DMS114 treated with DMSO at 0.1 percent for 48 hours (cell line): ENCODE data around the gene DNAJC5.

Experiments used
- DNase-seq: peaks from one replicate; lab custom pipeline; 2025; ENCODE audit not compliant: unreplicated experiment; lab: John Stamatoyannopoulos, UW

The DNAJC5 gene

GRCh38 chr20:63939061-63939935 lies 44.4 kb downstream of the DNAJC5 start:
- no peak for DNase-seq

- no peak for DNase-seq
Measured at GRCh38 chr20:63940071-63940471, 45.1 kb downstream of the DNAJC5 start.

DNA sequence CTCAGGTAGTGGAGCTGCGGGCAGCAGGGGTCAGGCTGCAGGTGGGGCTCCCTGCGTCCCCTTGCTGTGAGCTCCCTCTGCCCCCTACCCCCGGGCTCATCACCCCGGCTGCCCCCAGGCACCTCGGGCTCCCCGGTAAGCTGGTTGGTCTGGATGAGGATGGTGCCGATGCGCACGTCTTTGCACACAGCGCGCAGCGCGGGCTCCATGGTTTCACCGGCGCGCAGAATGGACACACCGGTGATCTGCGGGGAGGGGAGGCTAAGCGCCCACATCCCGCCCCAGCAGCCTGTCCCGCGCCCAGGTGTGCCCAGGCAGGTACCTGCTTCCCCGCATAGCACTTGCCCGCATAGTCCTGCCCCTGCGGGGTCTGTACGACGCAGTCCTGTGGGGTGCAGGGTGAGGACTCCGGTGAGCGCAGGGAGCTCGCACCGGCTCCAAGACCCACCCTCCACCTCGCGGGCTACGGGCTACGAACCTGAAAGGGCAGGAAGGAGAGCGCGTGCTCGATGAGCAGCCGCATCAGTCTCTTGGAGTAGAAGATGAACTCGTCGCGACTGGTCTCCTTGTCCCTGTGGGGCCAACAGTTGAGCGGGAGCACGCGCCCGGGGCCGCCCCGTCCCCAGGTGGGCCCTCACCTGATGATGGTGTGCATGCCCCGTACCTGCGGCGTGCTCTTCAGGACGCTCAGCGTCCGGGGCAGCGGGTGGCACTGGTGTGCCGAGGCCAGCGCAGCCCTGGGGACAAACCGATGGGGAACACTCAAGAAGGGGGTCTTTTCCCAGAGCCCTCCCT lies 45.7 kb downstream of the DNAJC5 start:
- no peak for DNase-seq

- no peak for DNase-seq
Measured at GRCh38 chr20:63941282-63942081, 46.6 kb downstream of the DNAJC5 start.

DNA sequence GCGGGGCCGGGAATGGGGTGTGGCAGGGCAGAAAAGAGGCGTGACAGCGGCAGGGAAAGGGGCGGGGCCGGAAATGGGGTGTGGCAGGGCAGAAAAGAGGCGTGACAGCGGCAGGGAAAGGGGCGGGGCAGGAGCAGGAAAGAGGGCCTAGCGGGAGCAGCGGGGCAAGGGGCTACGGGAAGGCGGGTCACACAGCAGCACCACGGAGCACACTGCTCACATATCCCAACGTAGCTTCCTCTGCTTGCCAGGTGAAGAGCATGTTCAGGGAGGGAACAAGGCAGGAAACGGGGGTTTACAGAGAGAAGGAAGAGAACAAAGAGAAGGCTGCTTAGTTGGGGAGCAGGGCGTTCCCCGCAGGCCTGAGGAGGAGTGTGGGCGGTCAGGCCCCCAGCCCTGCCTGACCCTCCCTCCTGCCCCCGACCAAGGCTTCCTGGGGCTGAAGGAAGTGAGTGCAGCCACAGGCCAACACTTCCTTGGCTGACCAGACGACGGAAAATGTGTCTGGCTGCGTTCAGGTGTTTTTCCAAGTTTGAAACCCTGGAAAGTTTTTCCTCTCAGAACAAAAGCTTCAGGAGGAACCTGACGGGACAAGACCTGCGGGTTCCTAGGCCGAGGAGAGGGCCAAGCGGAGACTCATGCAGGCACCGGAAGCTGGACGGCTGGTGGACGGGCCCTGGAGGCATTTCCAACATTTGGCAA lies 47.5 kb downstream of the DNAJC5 start:
- DNase-seq = no peak

- DNase-seq = no peak
Measured at GRCh38 chr20:63942969-63943807, 48.3 kb downstream of the DNAJC5 start.

GRCh38 chr20:63943808-63944077 lies 48.8 kb downstream of the DNAJC5 start:
- DNase-seq = no peak

DNA sequence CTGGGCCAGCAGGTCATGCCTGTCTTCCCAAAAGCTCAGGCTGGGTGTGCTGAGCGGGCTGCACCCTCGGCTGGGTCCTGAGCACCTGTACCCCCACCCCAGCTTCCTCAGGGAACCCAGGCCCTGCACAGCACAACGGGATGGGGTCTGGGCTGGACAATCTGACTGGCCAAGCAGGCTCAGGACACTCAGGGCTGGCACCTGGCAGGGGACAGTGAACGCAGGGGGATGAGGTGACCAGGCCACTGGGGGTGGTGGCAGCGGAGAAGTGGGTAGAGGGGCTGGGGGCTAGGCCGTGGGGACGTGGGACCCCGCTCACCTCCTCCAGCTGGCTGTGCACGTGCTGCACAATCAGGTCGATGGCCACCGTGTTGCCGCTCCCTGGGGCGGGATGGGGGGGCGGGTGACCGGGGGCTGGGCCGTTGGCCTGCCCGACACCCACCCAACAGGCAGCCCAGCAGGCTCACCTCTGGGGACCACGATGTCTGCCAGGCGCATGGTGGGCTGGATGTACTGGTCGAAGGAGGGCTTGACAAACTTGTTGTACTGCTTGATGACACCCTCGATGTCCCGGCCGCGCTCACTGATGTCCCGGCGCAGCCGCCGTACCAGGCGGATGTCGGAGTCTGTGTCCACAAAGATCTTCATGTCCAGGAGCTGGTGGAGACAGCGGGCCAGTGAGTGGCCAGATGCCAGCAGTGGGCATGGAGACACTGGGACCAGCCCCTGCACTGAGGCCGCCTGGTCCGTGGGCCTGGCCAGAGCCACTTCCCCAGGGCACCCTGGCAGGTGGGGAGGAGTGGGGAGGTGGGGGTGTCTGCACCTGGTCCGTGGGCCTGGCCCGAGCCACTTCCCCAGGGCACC lies 49.4 kb downstream of the DNAJC5 start:
- no peak for DNase-seq

DNA sequence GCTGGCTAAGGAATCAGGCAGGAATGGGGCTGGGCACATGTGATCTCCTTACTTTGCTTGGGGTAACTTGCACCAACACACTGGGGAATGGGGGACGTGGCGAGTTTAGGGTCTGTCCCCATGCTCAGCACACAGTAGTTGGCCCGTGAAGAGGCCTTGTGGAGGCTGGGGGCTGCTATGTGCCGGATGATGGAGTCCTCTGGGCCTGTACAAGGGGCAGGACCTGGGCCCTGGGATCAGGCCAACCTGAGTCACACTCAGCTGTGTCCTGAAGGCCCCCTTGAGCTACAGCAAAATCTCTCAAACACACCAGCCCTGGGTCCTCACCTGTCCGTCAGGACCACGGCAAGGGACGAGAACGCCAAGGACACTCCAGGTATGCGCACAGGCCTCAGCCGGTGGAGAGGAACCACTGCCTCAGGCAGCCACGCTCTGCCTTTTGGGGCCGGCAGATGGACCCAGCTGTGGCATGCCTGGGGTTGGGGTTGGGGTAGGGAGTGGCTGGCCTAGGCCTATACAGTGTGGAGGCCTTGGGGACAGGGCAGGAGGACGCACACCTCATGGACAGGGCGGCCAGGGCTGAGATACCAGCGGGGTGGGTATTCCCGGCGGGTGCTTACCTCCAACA lies 50.2 kb downstream of the DNAJC5 start:
- no peak for DNase-seq

GRCh38 chr20:63945921-63946920 lies 51.3 kb downstream of the DNAJC5 start:
- no peak for DNase-seq

GRCh38 chr20:63946986-63947637 lies 52.2 kb downstream of the DNAJC5 start:
- DNase-seq = no peak

- DNase-seq = no peak
Measured at GRCh38 chr20:63947638-63948456, 52.9 kb downstream of the DNAJC5 start.

DNA sequence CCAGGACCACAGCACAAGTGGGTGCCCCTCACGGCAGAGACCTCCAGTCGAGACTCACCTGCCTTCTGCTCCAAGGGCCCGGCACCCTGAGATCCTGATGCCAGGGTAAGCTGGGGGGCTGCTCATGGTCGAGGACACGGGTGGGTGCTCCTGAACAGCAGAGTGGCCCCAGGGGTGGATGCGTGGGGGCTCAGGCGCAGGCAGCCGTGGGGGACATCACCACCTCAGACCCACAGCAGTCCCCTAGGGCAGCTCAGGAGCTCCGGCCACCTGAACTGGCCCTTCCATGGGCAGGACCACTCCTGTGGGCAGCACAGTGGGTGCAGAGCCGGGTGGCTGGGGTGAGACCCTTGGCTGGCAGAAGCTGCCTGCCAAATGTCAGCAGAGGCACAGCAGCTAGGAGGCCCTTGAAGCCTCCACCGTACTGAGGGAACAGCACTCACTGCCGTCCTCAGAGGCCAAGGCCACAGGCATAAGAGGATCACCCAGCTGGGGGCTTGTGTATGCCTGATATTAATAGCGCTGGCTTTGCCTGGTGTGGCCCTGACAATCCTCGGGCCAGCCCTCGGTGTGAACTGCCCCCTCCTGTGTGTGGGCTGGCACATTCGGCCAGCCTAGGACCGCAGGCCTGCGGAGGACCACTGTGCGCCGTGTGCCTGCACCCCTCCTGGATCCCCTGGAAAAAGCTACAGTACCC lies 55.9 kb downstream of the DNAJC5 start:
- no peak for DNase-seq

DNA sequence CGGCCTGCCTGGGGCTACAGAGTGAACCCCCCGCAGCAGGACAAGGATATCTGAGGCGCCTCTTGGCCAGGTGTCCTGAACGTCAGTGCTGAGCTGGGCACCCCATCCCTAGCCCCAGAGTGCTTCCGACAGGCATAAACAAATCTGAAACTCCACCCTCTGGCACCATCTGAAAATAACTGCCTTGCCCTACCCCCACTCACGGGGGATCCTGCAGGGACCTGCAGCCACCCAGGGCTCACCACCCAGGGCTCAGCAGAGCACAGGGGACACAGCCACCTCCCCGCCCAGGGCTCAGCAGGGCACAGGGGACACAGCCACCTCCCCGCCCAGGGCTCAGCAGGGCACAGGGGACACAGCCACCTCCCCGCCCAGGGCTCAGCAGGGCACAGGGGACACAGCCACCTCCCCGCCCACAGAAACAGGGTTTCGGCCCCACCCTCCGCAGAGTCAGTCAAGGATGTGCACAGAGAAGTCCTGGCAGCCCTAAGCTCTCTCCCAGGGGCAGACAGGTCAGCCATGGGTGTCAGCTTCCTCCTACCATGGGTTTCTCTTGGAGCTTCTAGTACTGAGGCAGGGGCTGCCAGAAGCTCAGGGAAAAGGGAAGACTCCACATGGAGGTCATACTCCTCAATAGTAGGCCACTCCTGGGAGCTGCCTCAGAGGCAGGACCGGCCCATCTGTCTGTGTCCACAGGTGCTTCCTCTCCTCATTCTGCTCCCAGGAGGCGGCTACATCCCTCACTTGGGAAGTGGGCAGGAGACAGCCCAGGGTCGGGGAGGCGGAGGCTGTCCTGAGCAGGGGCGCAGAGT lies 56.7 kb downstream of the DNAJC5 start:
- DNase-seq = no peak

- no peak for DNase-seq
Measured at GRCh38 chr20:63952210-63952535, 57.2 kb downstream of the DNAJC5 start.
